Activated CD4-positive, alpha-beta T cell treated with anti-CD3 and anti-CD28 coated beads for 48 hours (primary cell): ENCODE data around the gene FAM199X.

Experiments
- DNase-seq: peaks from one replicate; pipeline ENCODE4 v3.0.0-alpha.2; 2020

The FAM199X gene

DNA sequence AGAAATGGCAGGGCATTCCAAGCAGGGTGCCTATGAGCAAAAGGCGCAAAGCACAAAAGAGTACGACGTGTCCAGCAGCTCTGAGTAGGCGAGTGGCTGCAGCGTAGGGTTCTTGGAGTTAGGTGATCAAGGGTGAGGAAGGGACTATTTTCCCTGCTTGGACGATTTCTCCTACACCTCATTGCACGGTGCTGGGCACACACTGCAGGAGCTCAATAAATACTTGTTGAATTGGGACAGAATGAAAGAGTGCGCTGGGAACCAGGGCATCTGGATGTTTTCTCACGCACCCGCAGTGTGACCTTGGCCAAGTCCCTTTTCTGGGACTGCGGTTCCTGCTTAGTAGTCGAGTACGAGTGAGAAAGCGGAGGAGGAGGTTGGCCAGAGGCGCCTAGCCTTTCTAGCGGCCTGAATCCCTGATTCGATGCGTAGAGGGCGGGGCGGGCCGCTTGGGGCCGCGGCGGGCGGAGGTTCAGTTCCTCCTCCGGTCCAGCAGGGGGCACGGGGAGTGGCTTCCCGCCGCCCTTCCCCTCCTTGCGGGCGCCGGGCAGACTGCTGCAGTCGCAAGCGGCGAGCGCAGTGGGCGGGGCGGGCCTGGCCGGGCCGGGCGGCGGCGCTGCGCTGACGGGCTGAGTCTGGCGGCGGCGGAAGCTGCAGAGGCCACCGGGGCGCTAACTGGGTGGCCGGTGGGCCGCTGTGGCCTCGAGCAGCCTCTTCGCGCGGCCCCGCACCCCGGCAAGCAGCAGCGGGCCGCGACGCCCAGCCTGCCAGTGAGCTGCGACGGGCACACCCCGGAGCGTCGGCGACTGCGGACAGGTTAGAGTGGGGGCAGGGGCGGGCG is at the start of gene FAM199X:
TSS of gene FAM199X (plus strand) at position 560 of the 841 bp plus-strand sequence. CDS start 333 bp downstream, outside the sequence.
- DNase-seq = peak; percentile 86

DNA sequence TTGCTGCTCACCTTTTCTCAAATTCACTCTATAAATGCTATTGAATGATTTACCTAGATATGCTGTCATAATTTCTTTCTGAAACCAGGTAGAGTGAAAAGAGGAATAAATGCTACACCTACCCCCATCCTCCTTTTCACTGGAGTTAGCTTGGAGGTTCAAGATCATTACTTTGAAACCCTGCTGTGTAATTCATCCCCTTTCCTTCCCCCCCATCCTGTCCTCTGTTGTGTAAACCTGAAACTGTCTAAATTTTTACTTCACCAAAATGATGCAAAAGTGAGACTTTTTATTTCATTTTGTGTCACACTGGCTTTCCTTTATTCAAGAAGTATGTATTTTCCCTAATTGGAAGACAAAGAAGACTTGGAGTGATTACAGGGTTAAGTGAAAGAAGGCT is 48.5 kb upstream of the FAM199X start:
- no peak for DNase-seq

DNA sequence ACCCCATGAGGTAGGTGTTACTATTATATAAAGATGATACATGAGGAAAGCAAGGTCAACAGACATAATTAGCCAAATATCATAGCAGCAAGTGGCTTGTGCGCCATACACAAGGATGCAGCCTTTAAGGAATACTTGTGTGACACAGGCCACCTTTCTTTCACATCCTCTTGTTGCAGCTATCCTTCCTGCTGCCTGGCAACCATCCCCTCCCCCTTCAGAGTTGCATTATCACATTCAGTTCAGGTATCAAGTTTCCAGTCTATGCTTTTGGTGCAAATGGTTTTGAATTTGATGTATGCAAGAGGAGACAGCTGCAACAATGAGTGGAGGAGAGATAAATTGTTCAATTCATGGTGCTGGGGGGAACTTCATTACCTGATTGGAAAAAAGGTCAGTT is 47.5 kb upstream of the FAM199X start:
- no peak for DNase-seq

DNA sequence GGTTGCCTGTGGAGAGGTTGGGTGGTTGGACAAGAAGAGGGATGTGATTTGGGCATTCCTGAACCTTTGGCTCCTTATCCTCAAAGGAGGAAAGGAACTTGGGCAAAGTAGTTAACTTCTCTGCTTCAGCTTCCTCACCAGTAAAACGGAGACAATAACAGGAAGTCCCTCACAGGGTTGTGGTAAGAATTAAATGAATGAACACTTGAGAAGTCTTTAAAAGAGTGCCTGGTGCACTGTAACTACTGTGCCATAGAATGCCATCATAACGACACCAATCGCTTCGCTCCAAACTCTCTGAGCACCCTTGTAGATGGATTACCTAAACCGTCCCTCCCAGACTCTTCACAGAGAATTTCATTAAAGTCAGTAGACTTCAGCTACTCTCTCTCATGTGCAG is 43.4 kb upstream of the FAM199X start:
- DNase-seq = no peak

DNA sequence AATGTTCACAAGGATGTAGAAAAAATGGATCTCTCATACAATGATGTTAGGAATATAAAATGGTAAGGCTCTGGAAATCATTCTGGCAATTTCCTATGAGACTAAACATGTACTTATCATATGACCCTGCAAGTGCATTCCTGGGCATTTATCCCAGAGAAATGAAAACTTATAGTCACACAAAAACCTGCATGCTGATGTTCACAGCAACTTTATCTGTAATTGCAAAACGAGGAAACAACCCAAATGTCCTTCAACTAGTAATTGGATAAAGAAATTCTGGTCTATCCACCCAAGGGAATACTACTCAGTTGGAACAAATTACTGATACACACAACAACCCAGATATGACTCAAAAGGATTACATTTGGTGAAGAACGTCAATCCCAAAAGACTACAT is 39.4 kb upstream of the FAM199X start:
- DNase-seq = no peak

DNA sequence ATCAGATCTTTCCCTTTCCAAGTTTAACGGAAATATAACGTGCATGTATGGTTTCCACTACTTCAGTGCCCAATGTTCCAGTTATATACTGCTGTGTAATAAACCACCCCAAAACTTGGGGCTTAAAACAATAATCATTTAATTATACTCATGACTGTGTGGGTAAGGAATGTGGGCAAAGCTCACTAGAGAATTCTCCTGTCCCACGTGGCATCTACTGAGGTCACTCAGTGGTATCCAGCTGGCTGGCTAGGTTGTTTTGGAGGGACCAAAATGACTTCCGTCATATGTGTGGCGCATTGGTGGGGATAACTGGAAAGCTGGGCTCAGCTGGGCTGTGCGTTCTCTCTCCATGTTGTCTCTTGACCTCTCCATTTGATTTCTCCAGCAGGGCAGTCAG is 35.4 kb upstream of the FAM199X start:
- no peak for DNase-seq

DNA sequence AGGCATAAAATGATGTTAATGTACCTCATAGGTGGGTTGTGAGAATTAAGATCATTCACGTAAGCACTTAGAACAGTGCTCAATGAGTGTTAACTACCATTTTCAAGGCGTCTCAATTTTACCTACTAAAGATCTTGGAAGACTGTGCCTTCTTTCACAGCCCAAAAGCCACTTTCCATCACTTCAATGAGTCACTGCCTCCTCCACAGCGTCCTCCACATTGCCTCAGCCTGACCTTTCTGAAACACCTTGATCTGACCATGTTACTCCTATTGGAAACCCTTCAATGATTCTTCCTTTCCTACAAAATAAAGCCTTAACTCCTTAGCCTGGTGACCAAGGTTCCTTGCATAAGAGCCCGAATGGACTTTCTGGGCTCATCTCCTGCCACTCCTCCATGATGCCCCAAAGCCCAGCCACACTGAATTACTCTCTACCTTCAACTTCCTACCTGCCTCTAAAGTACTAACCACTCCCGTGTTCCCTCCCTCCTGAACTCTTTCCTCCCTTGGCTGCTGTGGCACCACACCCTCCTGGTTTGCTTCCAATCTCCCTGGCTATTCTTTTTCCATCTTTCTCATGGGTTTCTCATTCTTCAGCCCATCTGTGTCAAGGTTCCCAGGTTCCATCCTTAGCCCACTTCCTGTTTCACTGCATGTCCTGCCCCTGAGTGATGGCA is 31.5 kb upstream of the FAM199X start:
- DNase-seq = no peak

DNA sequence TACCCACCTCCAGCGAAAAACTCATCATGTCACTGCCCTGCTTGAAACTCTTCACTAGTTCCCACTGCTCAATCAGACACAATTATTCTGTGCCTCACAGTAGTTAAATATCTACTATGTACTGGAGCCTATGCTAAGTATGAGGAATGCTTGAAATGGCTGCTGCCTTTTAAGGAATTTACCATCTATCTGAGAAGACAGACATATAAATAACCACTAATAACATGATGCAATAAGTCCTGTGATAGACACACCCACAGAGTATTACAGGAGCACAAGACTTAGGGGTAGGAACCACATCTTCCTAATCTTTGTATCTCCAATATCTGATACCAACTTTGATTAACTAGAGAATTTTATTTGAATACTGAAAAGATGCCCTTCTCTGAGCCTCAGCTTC is 30.6 kb upstream of the FAM199X start:
- no peak for DNase-seq

DNA sequence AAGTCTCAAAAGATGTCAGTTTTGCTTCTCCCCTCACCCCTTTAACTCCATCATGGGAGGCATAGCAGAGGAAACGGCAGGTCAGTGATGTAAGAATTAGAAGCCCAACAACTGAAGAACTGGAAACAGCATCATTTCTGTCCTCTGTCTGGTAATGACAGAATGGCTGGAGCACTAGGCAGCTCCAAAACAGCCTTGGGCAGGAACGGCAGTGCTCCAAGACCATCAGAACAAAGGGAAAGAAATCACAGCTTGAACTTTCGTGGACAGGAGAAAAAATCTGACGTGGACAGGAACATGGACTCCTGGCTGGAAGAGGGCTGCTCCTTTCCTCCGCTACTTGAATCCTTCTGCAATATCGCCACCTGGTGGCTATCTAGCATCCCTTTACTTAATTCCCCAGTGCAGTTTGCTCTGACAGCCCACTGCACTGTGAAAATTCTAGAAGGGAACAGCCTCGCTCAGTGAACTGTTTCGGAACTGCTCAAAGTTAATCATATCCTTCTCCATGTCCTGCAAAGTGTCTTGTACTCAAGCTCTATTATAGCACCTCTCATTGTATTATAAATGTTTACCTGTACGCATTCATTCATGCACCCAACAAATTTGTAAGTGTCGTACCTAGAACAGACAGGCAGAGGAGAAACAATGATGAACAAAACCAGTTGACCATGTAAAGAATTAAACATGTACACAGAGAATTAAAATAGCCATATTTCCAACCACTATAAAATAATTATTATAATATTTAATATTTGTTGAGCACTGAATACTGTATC is 29.8 kb upstream of the FAM199X start:
- peak; percentile 54 for DNase-seq

DNA sequence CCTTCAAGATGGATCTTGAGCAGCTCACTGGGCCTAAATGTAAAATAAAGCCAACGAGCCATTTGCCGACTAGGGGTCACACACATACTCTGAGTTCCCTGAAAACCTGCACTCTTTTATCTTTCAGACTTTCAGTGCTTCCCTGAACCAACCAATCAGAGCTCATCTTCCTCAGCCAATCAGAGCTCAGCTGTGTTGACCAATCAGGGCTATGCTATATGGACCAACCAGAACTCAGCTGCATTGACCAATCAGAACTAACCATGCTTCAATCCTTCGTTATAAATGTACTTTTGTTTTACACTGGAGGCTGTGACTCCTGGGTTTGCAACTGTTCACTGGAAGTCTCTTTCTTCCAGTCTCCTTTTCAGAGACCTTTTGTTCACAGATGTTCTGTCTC is 28.8 kb upstream of the FAM199X start:
- no peak for DNase-seq

DNA sequence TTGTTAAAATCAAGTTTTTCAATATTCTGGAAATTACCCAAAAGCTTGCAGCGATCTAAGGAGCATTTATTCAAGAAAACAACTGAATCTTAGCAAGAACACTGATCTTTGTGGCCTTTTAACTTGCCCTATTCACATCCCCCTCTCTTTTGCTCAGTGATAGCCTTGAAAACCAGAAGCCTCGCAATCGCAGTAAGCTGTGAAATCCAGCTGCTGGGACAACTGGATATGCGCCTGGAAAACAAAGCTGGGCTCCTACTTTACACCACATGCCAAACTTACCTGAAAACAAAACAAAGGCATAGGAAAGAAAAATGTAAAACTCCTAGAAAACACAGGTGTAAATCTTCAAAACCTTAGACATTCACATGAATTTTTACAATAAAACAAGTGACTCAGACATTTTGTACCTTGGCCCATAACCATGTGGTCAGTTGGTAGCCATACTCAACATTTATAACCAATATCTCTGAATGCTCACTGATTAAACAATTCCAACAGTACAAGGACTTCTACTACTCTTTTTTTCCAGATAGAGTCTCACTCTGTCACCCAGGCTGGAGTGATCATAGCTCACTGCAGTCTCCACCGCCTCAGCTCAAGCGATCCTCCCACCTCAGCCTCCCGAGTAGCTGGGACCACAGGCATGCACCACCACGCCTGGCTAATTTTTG is 25.0 kb upstream of the FAM199X start:
- no peak for DNase-seq

DNA sequence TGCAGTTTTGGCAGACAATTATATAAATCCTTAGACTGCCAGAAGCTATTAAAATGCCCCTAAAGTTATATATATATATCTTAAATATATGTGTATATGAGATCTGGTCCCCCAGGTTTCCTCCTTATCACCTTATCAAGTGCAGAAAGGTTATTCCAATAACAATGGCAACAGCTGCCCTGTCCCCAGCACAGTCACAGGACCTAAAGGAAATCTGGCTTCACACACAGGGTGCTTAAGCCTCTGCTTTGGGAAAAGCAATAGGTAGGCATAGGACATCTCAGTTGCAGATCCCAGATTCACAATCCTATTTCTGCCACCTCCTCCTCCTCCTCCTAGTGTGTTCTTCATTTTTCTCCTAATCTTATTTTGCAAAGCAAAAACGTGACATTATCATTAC is 15.2 kb upstream of the FAM199X start:
- no peak for DNase-seq

DNA sequence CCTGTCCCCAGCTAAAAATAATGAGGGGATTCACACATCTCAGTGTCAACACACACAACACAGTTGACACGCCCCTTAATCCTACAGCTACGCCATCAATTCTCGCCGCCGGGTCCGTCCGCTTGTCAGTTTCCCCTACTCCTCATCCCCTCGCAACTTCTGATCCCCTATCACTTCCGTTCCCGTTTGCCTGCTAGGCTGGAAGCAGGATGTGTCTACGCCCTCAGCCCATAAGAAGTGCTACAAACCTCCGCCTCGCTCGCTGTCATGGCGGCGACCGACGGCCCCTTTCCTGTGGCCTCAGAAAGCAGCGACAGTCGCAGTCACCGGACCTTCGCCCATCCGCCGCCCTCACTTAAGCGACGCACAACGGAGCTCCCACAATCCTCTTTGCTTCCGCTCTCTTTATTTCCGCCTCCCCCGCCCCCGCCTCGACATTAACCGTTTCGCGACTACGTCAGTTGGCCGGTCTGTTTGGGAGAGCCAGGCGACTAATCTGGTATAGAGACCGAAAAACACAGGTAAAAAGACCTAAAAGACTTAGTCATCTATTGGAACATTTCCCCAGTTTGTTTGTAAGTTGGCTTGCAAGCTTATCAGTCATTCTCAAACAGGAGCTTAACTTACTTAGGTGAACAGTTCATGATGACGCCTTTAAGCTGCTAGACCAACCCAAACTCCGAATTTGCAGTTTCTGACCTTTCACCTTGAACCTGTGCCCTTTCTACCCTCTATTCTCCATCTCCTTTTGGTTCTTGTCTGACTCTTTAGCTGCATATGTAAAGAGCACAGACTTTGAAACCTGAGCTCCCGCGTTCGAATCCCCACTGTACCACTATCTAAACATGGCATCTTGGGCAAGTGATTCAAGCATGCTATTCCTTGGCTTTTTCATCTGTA is 9.4 kb upstream of the FAM199X start, which contains the start of gene SLC25A53:
TSS of gene SLC25A53 (minus strand) at position 380 of the 900 bp plus-strand sequence. CDS start 51,752 bp downstream, outside the sequence.
- DNase-seq = peak; percentile 79

DNA sequence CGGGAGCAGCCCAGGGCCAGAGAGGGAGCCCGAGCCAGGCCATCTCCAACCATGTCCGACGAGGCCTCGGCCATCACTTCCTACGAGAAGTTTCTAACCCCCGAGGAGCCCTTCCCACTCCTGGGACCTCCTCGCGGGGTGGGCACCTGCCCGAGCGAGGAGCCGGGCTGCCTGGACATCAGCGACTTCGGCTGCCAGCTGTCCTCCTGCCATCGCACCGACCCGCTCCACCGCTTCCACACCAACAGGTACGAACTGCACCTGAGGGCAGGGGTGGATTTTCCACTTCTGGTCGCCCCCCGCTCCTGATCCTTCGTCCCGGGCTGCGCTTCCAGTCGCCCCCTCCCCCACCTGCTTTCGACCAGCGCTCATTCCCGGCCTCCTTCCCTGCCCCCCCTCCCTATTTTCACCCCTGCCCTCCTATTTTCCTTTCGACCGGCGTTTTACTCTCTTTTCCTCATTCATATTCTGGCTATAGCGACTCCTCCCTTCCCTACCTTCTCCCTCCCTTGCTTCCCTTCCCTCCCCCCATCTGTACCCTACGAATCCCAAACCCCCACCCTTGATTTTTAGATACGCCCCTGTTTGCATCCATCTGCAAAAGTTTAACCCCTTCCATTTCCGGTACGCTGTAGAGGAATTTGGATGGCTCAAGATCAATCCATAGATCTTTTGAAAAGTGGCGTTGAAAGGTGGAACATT is 633 bp downstream of the FAM199X start:
- DNase-seq = no peak

DNA sequence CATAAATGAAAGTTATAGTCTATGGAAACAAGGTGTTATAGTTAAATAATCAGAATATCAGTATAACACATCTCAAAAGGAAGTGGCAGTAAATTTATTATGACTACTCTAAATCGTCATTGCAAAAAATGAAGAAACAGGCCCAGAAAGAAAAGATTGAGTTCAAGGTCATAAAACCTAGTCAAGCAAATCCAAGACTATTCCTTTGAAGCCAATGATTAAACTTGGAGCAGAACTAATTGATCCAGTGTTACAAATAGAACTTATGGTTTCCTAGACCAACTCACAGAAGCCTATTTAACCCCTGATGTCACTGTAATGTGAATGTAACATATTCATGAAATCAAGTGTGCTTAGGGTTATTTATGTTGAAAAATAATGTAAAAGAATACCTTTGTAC is 1.9 kb downstream of the FAM199X start:
- DNase-seq = no peak

DNA sequence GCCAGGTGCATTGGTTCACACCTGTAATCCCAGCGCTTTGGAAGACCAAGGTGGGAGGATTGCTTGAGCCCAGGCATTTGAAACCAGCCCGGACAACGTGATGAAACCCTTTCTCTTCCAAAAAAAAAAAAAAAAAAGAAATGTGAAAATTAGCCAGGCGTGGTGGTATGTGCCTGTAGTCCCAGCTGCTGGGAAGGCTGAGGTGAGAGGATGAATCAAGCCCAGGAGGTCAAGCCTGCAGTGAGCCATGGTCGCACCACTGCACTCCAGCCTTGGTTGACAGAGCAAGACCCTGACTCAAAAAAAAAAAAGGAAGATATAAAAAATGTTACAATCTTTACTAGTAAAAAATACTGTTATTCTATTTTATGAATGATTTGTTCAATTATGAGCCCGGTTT is 5.9 kb downstream of the FAM199X start:
- no peak for DNase-seq

DNA sequence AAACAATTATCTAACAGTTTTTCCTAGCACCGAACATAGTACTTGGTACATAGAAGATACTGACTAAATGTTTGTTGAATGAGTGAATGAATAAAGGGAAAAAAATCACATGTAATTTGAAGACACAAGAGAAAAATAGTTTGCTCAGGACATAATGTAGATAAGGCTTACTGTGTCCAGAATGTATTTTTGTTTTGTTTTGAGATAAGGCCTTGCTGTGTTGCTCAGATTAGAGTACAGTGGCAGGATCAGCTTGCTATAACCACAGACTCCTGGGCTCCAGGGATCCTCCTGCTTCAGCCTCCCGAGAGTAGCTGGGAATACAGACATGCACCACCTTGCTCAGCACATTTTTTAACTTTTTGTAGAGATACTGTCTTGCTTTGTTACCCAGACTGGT is 6.5 kb downstream of the FAM199X start:
- DNase-seq = no peak

DNA sequence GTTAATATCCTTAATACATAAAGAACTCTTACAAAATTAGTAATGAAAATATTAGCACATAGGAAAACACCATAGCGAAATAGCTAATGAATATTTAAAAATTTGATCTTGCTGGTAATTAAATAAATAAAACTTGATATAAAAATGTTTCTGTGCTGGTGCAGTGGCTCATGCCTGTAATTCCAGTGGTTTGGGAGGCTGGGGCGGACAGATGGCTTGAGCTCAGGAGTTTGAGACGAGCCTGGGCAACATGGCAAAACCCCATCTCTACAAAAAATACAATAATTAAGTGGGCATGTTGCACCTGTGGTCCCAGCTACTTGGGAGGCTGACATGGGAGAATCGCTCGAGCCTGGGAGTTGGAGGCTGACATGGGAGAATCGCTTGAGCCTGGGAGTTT is 7.6 kb downstream of the FAM199X start:
- no peak for DNase-seq

DNA sequence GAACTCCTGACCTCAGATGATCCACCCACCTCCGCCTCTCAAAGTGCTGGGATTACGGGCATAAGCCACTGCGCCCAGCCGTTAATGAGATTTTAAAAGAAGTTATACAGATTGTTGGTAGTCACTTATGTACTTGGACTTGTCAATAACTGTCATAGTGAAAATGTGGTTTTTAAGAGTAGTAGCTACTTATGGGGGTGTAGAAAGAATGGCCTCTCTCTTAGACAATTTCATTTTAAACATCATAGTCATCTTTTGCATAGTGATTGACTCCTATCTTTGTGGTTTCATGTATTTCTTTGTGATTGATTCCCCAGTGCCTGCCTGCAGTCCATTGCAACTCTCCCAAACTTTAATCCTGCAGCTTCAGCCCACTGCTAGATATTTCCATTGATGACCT is 17.4 kb downstream of the FAM199X start:
- DNase-seq = no peak

DNA sequence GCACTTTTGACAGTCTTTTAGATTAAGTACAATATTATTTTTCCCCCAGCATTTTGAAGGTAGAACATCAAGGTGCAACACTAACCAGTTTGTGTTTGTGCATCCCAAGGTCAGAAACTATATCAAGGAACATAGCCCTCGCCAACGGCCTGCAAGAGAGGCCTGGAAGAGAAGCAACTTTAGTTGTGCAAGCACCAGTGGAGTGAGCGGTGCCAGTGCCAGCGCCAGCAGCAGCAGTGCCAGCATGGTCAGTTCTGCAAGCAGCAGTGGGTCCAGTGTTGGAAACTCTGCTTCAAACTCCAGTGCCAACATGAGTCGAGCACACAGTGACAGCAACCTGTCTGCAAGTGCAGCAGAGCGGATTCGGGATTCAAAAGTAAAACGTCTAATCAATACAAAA is 21.7 kb downstream of the FAM199X start:
- no peak for DNase-seq

DNA sequence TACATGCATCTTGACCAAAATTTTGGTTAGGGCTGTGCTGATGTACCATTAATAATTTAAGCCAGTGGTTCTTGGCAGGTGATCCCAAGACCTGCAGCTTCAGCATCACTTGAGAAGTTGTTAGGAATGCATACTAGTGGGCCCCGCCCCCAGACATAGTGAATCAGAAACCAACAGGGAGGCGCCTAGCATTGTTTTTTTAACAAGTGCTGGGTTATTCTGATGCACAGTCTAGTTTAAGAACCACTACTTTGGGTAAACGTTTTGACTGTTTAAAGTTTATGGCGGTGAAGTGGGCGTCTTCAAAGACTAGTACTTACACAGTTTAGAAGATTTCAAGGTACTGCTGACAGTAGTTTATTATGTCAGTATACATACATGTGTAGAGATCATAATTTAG is 23.6 kb downstream of the FAM199X start:
- DNase-seq = no peak
